IPS DF 4.7 (cell line): Measurements from ENCODE around the gene IGFL4.

ENCODE experiments used
- DNase-seq: peaks from one replicate; pipeline ENCODE4 v3.0.0-alpha.2; 2013; ENCODE audit warnings: low spot score; ENCODE audit errors: extremely low read depth

IGFL4 gene

DNA sequence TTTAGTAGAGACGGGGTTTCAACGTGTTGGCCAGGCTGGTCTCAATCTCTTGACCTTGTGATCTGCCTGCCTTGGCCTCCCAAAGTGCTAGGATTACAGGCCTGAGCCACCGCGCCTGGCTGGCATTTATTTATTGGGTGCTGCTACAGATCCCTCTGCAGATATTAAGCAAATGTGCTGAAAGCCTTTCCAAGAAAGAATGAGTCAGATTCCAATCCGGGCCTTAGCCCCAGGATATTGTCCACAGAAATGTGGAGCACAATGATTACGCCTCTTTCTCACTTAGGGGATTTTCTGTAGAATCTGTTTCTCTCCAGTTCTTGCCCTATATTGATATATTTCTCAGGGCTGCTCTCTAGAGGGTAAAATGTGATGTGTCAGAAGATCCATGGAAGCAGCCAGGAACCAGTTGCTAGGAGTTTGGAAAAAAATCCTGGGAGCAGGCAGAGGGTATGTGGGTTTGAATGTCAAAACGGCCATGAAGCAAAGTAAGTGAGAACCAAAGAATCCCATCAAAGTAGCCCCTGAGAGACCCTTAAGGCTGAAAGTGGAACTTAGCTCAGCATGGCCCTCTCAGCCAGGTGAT lies 24.8 kb upstream of the IGFL4 start:
- no peak for DNase-seq

GRCh38 chr19:46063201-46063600 lies 22.4 kb upstream of the IGFL4 start:
- DNase-seq: no peak

DNA sequence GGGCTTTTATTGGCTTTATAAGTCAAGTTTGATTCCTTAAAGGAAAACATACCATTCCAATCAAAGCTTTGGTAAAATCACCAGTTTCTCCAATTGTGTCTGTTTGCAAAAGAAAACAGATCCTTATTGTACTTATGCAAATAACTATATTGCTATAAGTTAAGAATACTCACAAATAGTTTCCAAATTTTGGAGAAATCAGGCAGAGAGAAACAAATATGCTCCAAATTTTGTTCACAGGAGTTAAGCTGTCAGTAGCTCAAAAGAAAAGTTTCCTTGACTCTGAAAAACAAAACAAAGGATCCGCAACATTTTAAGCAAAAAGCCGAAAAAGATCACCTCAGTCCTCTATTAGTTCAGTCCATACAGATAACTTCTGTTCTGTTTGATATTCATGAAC lies 19.2 kb upstream of the IGFL4 start:
- DNase-seq: no peak

- no peak for DNase-seq
These were observed 18.0 kb upstream of the IGFL4 start for GRCh38 chr19:46058778-46059177.

DNA sequence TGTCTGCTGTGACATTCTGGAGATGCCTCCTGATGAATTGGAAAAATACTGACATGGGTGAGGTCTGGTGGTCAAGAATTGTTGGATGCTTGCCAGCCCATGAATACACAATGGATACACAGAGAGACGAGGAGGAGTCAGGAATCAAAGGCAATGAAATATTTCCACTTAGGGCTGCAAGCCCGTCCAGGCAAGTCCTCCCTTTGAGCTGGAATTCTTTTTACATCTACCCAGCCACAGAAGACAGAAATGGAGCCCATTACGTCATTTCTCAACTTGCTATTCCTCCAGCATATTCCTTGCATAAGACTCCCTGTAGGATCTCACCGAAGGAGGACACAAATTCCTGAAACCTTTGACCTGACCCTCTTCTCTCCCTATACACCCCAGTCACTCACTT lies 15.7 kb upstream of the IGFL4 start:
- DNase-seq: no peak

GRCh38 chr19:46052896-46053295 lies 12.1 kb upstream of the IGFL4 start:
- no peak for DNase-seq

DNA sequence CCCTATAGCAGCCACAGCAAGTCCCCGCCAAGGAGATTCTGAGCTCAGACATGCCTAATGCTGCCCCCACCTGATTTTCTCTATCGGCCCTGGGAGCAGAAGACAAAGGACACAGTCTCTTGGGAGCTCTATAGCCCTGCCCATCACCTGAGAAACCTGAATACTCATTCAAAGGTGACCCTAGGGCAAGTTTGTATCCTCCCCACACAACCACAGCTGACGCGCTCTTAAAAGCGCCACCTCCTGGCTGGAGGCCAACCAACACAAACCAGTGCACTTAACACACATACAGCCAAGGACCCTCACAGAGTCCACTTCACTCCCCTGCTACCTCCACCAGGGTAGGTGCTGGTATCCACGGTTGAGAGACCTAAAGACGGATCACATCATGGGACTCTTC lies 8.8 kb upstream of the IGFL4 start:
- DNase-seq: peak; percentile 41

- DNase-seq: no peak
These were observed 2.7 kb upstream of the IGFL4 start for GRCh38 chr19:46043519-46043918.

GRCh38 chr19:46042252-46042883 lies 1.6 kb upstream of the IGFL4 start:
- DNase-seq: no peak

- no peak for DNase-seq
These were observed 677 bp downstream of the IGFL4 start for GRCh38 chr19:46040125-46040524.

GRCh38 chr19:46036744-46037128 lies 4.1 kb downstream of the IGFL4 start:
- no peak for DNase-seq

GRCh38 chr19:46035986-46036743 lies 4.6 kb downstream of the IGFL4 start:
- no peak for DNase-seq

- DNase-seq: no peak
These were observed 5.3 kb downstream of the IGFL4 start for GRCh38 chr19:46035546-46035945.

DNA sequence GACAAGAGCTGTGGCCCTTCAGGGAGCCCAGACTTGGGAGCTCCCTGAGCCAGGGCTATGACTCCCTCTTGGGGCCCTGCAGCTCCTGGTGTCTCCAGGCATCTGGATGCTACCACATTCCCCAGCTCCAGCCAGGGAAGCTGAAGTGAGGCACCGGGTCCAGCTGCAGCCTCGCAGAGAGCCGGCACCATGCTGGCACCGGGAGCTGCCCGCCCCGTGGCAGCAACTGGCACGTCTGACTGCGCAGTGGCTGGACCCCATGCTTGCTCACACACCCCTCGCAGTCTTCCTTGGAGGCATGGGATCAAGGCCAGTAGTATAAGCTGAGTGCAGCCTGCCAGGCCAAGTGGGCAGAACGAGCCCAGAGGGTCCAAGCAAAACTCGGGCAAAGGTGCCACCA lies 7.4 kb downstream of the IGFL4 start:
- no peak for DNase-seq

- no peak for DNase-seq
These were observed 8.2 kb downstream of the IGFL4 start for GRCh38 chr19:46032597-46033025.

GRCh38 chr19:46031781-46032596 lies 8.8 kb downstream of the IGFL4 start:
- no peak for DNase-seq

DNA sequence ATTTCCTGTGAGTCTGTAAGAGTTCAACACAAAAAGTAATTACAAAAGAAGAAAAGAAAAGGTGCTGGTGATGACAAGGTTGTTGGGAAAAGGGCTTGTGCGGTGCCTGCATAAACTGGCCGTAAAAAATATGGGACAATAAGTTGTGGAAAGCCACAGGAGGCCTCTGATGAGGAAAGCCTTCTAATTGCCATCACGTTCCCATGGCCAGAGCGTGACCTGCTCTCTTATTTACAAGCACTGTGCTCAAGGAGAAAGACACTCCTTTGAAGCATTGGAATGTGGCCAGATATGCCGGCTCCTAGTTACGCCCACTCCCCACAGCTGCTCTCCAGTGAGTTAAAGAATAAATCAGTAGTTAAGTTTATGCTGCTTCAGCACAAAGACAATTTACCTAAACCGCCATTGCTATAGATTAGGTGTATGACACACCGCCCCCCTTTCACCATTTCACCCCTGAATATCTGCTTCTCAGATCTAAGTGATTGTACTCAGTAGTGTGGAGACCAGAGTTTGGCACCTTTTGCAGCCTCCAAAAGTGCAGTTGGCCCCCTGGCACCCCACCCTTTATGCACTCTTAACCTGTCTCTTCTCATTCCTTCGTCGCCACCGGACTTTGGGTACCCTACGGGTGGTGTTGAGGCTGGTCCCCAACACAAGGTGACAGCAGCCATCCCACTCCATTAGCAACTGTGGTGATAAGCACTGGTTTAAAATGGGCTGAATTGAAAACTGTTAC lies 9.8 kb downstream of the IGFL4 start:
- no peak for DNase-seq

- no peak for DNase-seq
These were observed 15.0 kb downstream of the IGFL4 start for GRCh38 chr19:46025835-46026234.

DNA sequence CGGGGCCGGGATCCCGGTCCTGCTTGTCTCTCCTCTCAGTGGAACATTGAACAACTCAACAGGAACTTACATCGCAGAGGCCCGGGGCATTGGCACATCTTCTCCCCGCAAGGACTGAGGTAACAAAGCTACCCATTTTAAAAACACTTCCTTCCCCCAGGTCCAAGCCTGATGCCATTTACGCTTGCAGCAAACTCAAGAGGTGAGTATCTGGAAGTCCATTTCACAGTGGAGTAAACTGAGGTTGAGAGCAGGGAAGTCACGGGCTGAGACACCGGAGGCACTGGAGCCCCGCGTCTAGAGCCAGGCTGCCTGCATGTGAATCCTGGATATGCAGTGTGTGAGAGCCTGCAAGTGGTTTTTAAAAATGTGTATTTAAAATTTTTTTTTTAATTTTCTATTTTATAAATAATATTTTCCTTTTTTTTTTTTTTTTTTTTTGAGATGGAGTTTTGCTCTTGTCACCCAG lies 17.5 kb downstream of the IGFL4 start:
- DNase-seq: no peak

DNA sequence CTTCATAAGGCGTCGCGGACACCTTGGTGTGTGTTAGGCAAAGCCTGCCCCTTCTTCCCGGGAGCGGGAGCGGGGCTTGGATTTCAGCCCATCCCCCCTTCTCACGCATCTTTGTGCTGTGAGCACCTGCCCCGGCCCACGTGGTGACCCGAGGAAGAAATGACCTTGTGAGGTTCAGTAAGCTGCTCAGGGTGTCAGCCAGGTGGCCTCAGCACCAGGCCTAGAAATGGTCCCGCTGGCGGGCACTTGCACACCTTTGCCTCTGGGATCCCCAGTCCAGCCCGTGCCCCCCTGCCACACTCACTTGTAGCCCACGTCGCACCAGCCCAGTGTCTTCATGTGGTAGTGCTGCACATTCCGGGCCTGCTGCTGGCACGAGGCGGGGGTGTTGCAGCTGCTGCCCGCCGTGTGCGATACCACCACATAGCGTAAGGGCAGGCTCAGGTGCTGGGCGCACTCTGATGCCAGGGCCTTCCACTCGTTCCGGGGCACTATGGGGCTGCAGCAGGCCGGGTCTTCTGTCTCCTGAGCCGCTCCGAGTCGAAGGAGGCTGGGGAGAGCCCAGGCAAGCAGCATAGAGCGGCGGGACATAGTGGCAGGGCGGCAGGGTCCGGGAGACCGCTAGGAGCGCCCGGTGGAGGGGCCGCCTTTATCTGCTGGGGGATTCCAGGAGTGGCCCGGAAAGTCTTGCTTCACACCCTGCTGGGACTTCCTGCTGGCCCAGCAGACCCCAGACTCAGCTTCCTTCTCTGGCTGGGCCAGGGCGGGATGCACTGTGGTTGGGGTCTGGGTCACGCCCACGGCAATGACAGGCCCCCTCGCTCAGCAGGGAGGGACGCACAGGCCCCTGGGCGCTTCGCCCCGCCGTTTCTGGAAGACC lies 18.1 kb downstream of the IGFL4 start, which contains the start of gene PGLYRP1:
PGLYRP1 (minus strand) TSS at position 623 of the 880 bp plus-strand sequence; CDS start at position 591, 32 bp downstream.
- no peak for DNase-seq
